Activated naive CD8-positive, alpha-beta T cell treated with anti-CD3 and anti-CD28 coated beads, Interleukin-2, amount 50 U/mL, for 24 hours (primary cell): ENCODE data around the gene BIK.

Experiments
- ATAC-seq: fragments of 150-1000 bp; cut with Tn5 transposase; one replicate; pipeline ENCODE4 v1.10.0; 2021
- DNase-seq: peaks from one replicate; pipeline ENCODE4 v3.0.0; 2021
- H3K27ac Mint-ChIP-seq: one replicate; pipeline ENCODE4 v1.8.0; 2021; ENCODE audit warnings: mild to moderate bottlenecking, mixed read lengths
- H3K27me3 Mint-ChIP-seq: one replicate; pipeline ENCODE4 v1.8.0; 2021; ENCODE audit warnings: mixed read lengths
- H3K36me3 Mint-ChIP-seq: one replicate; pipeline ENCODE4 v1.8.0; 2021; ENCODE audit warnings: low read depth, mixed read lengths
- H3K4me1 Mint-ChIP-seq: one replicate; pipeline ENCODE4 v1.8.0; 2021; ENCODE audit warnings: mixed read lengths
- H3K4me3 Mint-ChIP-seq: one replicate; pipeline ENCODE4 v1.8.0; 2021; ENCODE audit warnings: mild to moderate bottlenecking, moderate library complexity, mixed read lengths
- H3K9me3 Mint-ChIP-seq: one replicate; pipeline ENCODE4 v1.8.0; 2021; ENCODE audit warnings: mixed read lengths

Gene BIK

GRCh38 chr22:43110444-43110926 lies at the start of gene BIK:
TSS of gene BIK (plus strand) at chr22:43110750. CDS start at chr22:43124023, 13,273 bp downstream.
- Mint-ChIP-seq H3K9me3 (no peaks in the 10 kb centered on the region), H3K36me3 (no peaks in the 10 kb centered on the region), H3K4me1 (peaks cover 9% of the 10 kb centered on the region), H3K4me3 (peak within 1 kb of the TSS; percentile 68), H3K27ac (no peak within 1 kb of the TSS), H3K27me3 (peaks cover 10% of the 10 kb centered on the region)
- ATAC-seq (peak; percentile 56), DNase-seq (peak; percentile 38)

DNA sequence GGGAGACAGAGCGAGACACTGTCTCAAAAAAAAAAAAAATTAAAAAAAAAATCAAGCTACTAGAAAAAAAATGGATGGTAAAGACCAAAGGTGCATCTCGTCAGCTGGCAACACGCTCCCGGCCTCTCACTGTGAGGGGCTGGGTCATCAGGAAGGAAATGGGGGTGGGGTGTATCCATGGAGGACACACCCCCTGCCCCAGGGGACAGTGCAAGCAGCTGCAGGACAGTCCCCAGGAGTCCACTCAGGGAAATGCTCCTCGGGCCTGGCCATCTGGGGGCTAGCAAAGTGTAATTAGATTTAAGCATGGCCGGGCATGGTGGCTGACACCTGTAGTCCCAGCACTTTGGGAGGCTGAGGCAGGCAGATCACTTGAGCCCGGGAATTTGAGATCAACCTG lies 44.4 kb upstream of the BIK start:
- Mint-ChIP-seq H3K36me3 (peaks cover 2% of the 10 kb centered on the region), H3K4me1 (no peaks in the 10 kb centered on the region), H3K27me3 (no peaks in the 10 kb centered on the region), H3K9me3 (no peaks in the 10 kb centered on the region), H3K4me3 (no peak overlapping the region), H3K27ac (no peak overlapping the region)
- ATAC-seq: no peak
- no peak for DNase-seq

DNA sequence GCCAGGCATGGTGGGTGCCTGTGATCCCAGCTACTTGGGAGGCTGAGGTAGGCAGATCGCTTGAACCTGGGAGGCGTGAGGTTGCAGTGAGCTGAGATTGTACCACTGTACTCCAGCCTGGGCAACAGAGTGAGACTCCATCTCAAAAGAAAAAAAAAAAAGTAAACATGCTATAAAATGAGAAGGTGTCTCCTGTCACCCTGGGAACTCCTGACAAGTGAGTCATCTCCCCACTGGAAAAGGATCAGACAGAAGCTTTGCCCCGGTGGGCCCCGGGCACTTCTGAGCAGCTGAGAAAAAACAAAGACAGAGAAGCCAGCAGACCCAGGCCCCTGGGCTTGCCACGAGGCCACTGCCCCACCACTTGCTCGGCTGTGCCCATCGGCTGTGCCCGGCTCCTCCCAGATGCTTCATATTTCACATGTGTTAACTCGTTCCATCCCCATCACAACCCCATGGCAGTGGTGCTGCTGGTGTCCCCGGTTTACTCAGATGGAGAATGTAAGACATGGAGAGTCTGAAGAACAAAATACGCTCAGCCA lies 43.6 kb upstream of the BIK start:
- Mint-ChIP-seq H3K27ac (no peak overlapping the region), H3K9me3 (no peaks in the 10 kb centered on the region), H3K27me3 (no peaks in the 10 kb centered on the region), H3K4me1 (no peaks in the 10 kb centered on the region), H3K4me3 (no peak overlapping the region), H3K36me3 (peaks cover 2% of the 10 kb centered on the region)
- no peak for DNase-seq
- ATAC-seq: no peak

GRCh38 chr22:43077121-43077877 lies 33.3 kb upstream of the BIK start:
- no peaks in the 10 kb centered on the region for H3K27me3 Mint-ChIP-seq
- DNase-seq (no peak), ATAC-seq (no peak)
- H3K36me3 Mint-ChIP-seq: no peaks in the 10 kb centered on the region
- no peaks in the 10 kb centered on the region for H3K9me3 Mint-ChIP-seq
- H3K4me3 Mint-ChIP-seq: no peak overlapping the region
- H3K4me1 Mint-ChIP-seq: no peaks in the 10 kb centered on the region
- H3K27ac Mint-ChIP-seq: no peak overlapping the region

DNA sequence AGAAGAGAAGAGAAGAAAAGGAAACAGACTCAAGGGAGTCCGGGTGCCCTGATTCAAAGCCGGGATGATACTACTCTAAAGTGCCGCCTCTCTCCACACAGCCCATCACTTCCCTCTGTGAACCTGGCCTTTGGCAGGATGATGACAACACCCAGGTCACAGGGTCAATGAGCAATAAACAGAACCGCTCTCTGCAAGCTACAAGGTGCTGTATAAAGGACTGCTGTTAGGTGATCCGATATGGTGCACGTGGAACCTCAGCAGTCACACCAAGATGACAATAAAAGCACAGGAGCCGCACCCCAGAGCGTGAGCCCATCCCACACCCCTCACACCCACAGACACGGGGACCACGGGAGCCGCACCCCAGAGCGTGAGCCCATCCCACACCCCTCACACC lies 32.0 kb upstream of the BIK start:
- no peak for DNase-seq
- no peak for ATAC-seq
- Mint-ChIP-seq H3K27ac (no peak overlapping the region), H3K4me1 (no peaks in the 10 kb centered on the region), H3K9me3 (no peaks in the 10 kb centered on the region), H3K4me3 (no peak overlapping the region), H3K27me3 (no peaks in the 10 kb centered on the region), H3K36me3 (no peaks in the 10 kb centered on the region)

DNA sequence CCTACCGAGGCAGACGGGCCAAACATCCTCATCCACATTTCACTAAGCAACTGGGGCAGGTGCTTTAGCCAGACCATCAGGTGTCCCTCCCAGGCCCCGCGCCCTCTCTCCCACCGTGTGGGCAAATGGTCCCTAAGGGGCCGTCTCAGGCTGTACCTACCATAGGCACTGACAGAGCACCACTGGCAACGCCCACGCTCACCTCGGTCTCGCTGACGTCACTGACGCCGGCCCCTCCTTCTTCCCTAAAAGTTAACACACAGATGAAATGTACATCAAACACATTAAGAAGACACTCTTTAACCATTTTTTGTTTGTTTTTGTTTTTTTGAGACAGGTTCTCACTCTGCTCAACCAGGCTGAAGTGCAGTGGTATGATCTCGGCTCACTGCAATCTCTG lies 30.8 kb upstream of the BIK start:
- no peaks in the 10 kb centered on the region for H3K36me3 Mint-ChIP-seq
- H3K4me1 Mint-ChIP-seq: no peaks in the 10 kb centered on the region
- ATAC-seq: no peak
- no peaks in the 10 kb centered on the region for H3K9me3 Mint-ChIP-seq
- H3K27me3 Mint-ChIP-seq: no peaks in the 10 kb centered on the region
- DNase-seq: no peak
- no peak overlapping the region for H3K27ac Mint-ChIP-seq
- no peak overlapping the region for H3K4me3 Mint-ChIP-seq

- ATAC-seq (no peak), DNase-seq (no peak)
- Mint-ChIP-seq H3K27ac (no peak overlapping the region), H3K27me3 (no peaks in the 10 kb centered on the region), H3K36me3 (no peaks in the 10 kb centered on the region), H3K4me1 (peaks cover 3% of the 10 kb centered on the region), H3K4me3 (no peak overlapping the region), H3K9me3 (no peaks in the 10 kb centered on the region)
Measured at GRCh38 chr22:43080616-43081015, 29.9 kb upstream of the BIK start.

- Mint-ChIP-seq H3K4me3 (no peak overlapping the region), H3K36me3 (no peaks in the 10 kb centered on the region), H3K4me1 (peaks cover 15% of the 10 kb centered on the region), H3K9me3 (no peaks in the 10 kb centered on the region), H3K27ac (no peak overlapping the region), H3K27me3 (no peaks in the 10 kb centered on the region)
- ATAC-seq (no peak), DNase-seq (no peak)
Measured at GRCh38 chr22:43081968-43082367, 28.6 kb upstream of the BIK start.

GRCh38 chr22:43085658-43086606 lies 24.6 kb upstream of the BIK start:
- no peaks in the 10 kb centered on the region for H3K27me3 Mint-ChIP-seq
- ATAC-seq (no peak), DNase-seq (no peak)
- no peaks in the 10 kb centered on the region for H3K9me3 Mint-ChIP-seq
- H3K4me3 Mint-ChIP-seq: no peak overlapping the region
- no peaks in the 10 kb centered on the region for H3K36me3 Mint-ChIP-seq
- H3K4me1 Mint-ChIP-seq: peaks cover 28% of the 10 kb centered on the region
- no peak overlapping the region for H3K27ac Mint-ChIP-seq

DNA sequence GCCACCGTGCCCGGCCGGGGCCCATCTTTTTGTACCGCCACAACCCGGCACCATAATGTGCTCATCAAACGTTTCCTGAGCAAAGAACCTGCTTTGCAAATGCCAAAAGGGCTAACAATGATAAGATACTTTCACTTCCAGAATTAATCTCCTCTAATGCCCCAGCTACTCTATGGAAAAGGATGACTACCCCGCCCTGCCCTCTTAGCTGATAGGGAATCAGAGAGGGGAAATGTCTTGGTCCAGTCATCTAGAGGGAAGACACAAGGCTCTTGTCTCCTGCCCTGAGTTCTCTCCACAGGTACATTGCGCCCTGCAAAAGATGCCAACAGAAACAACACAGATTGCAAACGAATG lies 21.9 kb upstream of the BIK start:
- ATAC-seq: no peak
- Mint-ChIP-seq H3K27me3 (no peaks in the 10 kb centered on the region), H3K4me3 (peak overlapping the region; percentile 91), H3K36me3 (no peaks in the 10 kb centered on the region), H3K4me1 (peaks cover 28% of the 10 kb centered on the region), H3K27ac (peak overlapping the region; percentile 91), H3K9me3 (no peaks in the 10 kb centered on the region)
- DNase-seq: no peak

DNA sequence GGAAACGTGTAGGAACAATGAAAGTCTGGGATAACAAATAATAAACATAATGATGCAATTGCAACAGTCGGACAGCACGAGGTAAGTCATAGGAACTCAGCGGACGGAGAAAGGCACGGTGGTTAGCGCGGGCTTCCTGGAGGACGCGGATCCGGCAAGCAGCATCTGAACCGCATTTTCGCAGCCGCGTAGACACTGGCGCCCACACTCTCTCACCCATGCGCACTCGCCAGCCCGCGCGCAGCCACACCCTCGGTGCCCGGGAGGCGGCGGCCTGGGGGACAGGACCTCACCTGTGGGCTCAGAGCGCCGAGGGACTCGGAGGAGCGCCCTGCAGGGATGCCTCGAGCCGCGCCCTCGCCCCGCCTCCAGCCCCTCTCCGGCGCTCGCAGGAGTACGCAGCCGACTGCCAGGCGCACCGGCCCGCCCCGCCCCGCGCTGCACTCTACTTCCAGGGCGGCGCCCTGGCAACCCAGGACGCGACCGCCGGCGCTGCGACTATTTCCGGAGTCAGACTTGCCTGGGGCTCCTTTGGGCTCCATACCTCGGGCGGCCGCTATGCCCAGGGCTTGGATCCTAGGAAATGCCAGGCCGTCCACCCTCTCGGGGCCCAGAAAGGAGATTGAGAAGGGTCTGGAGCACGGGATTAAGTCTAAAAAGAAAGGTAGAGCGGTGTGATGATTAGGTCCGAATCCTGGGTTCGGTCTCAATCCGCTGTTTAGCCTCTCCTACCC lies 21.4 kb upstream of the BIK start, which contains the start of gene TTLL1:
Gene TTLL1 (minus strand): TSS at position 408 of the 734 bp plus-strand sequence. CDS start 13,805 bp downstream, outside the sequence.
- DNase-seq: peak; percentile 92
- peak within 1 kb of the TSS; percentile 91 for H3K27ac Mint-ChIP-seq
- no peaks in the 10 kb centered on the region for H3K9me3 Mint-ChIP-seq
- ATAC-seq: peak; percentile 94
- H3K4me1 Mint-ChIP-seq: peaks cover 28% of the 10 kb centered on the region
- no peaks in the 10 kb centered on the region for H3K36me3 Mint-ChIP-seq
- no peaks in the 10 kb centered on the region for H3K27me3 Mint-ChIP-seq
- peak within 1 kb of the TSS; percentile 91 for H3K4me3 Mint-ChIP-seq

- DNase-seq (peak; percentile 47), ATAC-seq (peak; percentile 23)
- H3K36me3 Mint-ChIP-seq: no peaks in the 10 kb centered on the region
- no peaks in the 10 kb centered on the region for H3K9me3 Mint-ChIP-seq
- H3K27me3 Mint-ChIP-seq: no peaks in the 10 kb centered on the region
- H3K27ac Mint-ChIP-seq: peak overlapping the region; percentile 60
- H3K4me3 Mint-ChIP-seq: peak overlapping the region; percentile 91
- H3K4me1 Mint-ChIP-seq: peaks cover 26% of the 10 kb centered on the region
Measured at GRCh38 chr22:43090130-43090789, 20.3 kb upstream of the BIK start.

DNA sequence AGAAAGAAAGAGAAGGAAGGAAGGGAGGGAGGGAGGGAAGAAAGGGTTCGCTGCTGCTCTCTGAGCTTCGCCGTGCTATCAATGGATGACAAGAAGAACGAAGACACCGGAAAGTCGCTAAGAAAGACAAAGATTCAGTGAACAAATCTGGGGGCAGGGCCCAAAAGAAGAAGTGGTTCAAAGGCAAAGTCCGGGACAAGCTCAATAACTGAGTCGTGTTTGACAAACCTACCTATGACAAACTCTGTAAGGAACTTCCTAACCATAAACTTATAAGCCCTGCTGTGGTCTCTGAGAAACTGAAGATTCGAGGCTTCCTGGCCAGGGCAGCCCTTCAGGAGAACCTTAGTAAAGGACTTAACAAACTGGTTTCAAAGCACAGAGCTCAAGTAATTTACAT lies 18.5 kb upstream of the BIK start:
- ATAC-seq (no peak), DNase-seq (no peak)
- H3K27ac Mint-ChIP-seq: no peak overlapping the region
- no peak overlapping the region for H3K4me3 Mint-ChIP-seq
- H3K27me3 Mint-ChIP-seq: no peaks in the 10 kb centered on the region
- H3K36me3 Mint-ChIP-seq: no peaks in the 10 kb centered on the region
- peaks cover 13% of the 10 kb centered on the region for H3K9me3 Mint-ChIP-seq
- peaks cover 12% of the 10 kb centered on the region for H3K4me1 Mint-ChIP-seq

DNA sequence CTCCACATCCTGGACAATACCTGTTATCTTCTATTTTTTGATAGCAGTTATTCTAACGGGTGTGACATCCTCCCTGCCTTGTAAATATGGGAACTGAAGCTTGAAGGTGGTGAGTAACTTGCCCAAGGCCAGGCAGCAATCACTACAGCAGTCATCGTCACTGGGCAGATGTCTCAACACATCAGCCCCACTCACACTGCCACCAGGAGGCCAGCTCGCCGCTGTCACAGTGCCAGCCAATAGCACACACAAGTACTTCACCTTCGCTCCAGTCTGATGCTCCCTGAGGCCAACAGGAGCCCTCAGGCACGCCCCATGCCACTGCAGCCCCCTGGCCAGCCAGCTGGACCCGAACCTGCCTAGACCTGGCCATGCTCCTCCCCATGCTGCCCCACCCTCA lies 16.5 kb upstream of the BIK start:
- no peak for ATAC-seq
- Mint-ChIP-seq H3K27me3 (no peaks in the 10 kb centered on the region), H3K36me3 (no peaks in the 10 kb centered on the region), H3K9me3 (peaks cover 13% of the 10 kb centered on the region), H3K4me1 (peaks cover 6% of the 10 kb centered on the region), H3K4me3 (no peak overlapping the region), H3K27ac (no peak overlapping the region)
- no peak for DNase-seq
